ENCODE data around the gene CCN6.

The CCN6 gene

GRCh38 chr6:112019589-112019988 lies 34.3 kb upstream of the CCN6 start:
- no peak for DNase-seq (ENCODE audit: extremely low read depth, low read depth)
- TF ChIP-seq CTCF (IDR thresholded peaks at IDR 0.05; ENCODE audit: low read depth, low read length): no peak

- DNase-seq (ENCODE audit: extremely low read depth, low read depth): no peak
- TF ChIP-seq CTCF (IDR thresholded peaks at IDR 0.05; ENCODE audit: low read depth, low read length): no peak
Measured at GRCh38 chr6:112021691-112022310, 32.1 kb upstream of the CCN6 start.

GRCh38 chr6:112022749-112023148 lies 31.2 kb upstream of the CCN6 start:
- DNase-seq (ENCODE audit: extremely low read depth, low read depth): no peak
- TF ChIP-seq CTCF (IDR thresholded peaks at IDR 0.05; ENCODE audit: low read depth, low read length): no peak

GRCh38 chr6:112024464-112024863 lies 29.4 kb upstream of the CCN6 start:
- no peak for DNase-seq (ENCODE audit: extremely low read depth, low read depth)
- no peak for TF ChIP-seq CTCF (IDR thresholded peaks at IDR 0.05; ENCODE audit: low read depth, low read length)

GRCh38 chr6:112026933-112027332 lies 27.0 kb upstream of the CCN6 start:
- no peak for TF ChIP-seq CTCF (IDR thresholded peaks at IDR 0.05; ENCODE audit: low read depth, low read length)
- no peak for DNase-seq (ENCODE audit: extremely low read depth, low read depth)

- no peak for DNase-seq (ENCODE audit: extremely low read depth, low read depth)
- no peak for TF ChIP-seq CTCF (IDR thresholded peaks at IDR 0.05; ENCODE audit: low read depth, low read length)
Measured at GRCh38 chr6:112027942-112028674, 25.8 kb upstream of the CCN6 start.

- DNase-seq (ENCODE audit: extremely low read depth, low read depth): no peak
Measured at GRCh38 chr6:112029045-112029822, 24.7 kb upstream of the CCN6 start.

More at GRCh38 chr6:112029045-112029822, 24.7 kb upstream of the CCN6 start:
- TF ChIP-seq CTCF (IDR thresholded peaks at IDR 0.05; ENCODE audit: low read depth, low read length): peak; percentile 50
